ENCODE data around the gene ORC2.

DNA sequence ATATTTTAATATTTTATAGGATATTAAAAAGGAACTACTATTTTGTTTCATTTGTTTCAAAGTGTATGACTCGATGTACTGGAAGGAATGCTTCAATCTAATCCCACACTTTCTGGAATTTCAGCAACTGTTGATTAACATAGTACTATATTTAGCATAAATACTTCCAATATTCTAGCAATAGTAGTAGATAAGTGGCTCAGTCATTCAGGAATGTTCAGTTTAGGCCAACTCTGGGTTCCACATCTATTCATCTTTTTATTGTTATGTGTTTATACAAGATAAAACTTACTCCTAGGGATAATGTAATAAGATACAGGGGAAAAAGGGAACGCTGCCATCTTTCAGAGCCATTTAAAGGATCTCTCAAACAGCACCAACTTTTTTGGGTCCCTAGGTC is 22.3 kb upstream of the ORC2 start:
- TF ChIP-seq, protein P1, sequence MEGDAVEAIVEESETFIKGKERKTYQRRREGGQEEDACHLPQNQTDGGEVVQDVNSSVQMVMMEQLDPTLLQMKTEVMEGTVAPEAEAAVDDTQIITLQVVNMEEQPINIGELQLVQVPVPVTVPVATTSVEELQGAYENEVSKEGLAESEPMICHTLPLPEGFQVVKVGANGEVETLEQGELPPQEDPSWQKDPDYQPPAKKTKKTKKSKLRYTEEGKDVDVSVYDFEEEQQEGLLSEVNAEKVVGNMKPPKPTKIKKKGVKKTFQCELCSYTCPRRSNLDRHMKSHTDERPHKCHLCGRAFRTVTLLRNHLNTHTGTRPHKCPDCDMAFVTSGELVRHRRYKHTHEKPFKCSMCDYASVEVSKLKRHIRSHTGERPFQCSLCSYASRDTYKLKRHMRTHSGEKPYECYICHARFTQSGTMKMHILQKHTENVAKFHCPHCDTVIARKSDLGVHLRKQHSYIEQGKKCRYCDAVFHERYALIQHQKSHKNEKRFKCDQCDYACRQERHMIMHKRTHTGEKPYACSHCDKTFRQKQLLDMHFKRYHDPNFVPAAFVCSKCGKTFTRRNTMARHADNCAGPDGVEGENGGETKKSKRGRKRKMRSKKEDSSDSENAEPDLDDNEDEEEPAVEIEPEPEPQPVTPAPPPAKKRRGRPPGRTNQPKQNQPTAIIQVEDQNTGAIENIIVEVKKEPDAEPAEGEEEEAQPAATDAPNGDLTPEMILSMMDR (IDR thresholded peaks at IDR 0.05) = no peak
- no peak for TF ChIP-seq POLR2A (IDR thresholded peaks at IDR 0.05)
